Progenitor cell of endocrine pancreas (in vitro differentiated cells): ENCODE results near the gene GPR150. TPM values are rescaled to one million over a fixed set of nuclear protein-coding genes. Genes with fewer than 3 reads are reported as not detected.
"Not testable (repeated sequence)": the region's sequence is repeated elsewhere in the genome, so short reads cannot be mapped to it uniquely, and the experiment has no call there.

Experiments
- DNase-seq: peaks from one replicate; pipeline ENCODE4 v3.0.0; 2021; ENCODE audit warnings: low spot score; ENCODE audit not compliant: unreplicated experiment
- H3K27ac Mint-ChIP-seq: 2 replicates; pipeline ENCODE4 v1.8.0; 2021; ENCODE audit warnings: mild to moderate bottlenecking, moderate library complexity, mixed read lengths
- H3K27me3 Mint-ChIP-seq: 2 replicates; pipeline ENCODE4 v1.8.0; 2021; ENCODE audit warnings: mixed read lengths
- H3K36me3 Mint-ChIP-seq: 2 replicates; pipeline ENCODE4 v1.8.0; 2022; ENCODE audit warnings: mixed read lengths; ENCODE audit not compliant: insufficient read depth
- H3K4me1 Mint-ChIP-seq: 2 replicates; pipeline ENCODE4 v1.8.0; 2021; ENCODE audit warnings: low read depth, mixed read lengths
- H3K4me3 Mint-ChIP-seq: 2 replicates; pipeline ENCODE4 v1.8.0; 2021; ENCODE audit warnings: low read depth, mild to moderate bottlenecking, moderate library complexity, mixed read lengths
- H3K9me3 Mint-ChIP-seq: 2 replicates; pipeline ENCODE4 v1.8.0; 2021; ENCODE audit warnings: low read depth, mixed read lengths
- total RNA-seq: library from RNA; stranded (reverse); gene quantifications from 2 replicates; pipeline ENCODE4 v1.2.1, GENCODE V29; 2021
- TF ChIP-seq, protein P1 (sequence below): fragments of 200-600 bp; sonication (generic); IDR thresholded peaks from one replicate; pipeline ENCODE4 v1.5.0; 2021; ENCODE audit warnings: antibody characterized with exemption, mild to moderate bottlenecking; ENCODE audit not compliant: unreplicated experiment

GPR150 gene
- total RNA-seq, 1 donor from 2014 or later, result not detected

DNA sequence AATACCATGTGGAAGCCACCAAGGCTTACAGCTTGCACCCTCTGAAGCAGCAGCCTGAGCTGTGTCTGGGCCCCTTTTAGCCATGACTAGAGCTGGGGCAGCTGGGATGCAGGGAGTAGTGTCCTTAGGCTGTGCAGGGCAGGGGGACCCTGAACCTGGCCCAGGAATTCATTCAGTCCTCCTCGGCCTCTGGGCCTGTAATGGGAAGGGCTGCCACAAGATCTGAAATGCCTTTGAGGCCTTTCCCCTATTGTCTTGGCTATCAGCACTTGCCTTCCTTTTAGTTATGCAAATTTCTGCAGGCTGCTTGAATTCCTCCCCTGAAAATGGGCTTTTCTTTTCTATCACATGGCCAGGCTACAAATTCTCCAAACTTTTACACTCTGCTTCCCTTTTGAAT is 9.0 kb downstream of the GPR150 start:
- H3K36me3 Mint-ChIP-seq, result no peaks in the 10 kb centered on the region
- TF ChIP-seq, protein P1, sequence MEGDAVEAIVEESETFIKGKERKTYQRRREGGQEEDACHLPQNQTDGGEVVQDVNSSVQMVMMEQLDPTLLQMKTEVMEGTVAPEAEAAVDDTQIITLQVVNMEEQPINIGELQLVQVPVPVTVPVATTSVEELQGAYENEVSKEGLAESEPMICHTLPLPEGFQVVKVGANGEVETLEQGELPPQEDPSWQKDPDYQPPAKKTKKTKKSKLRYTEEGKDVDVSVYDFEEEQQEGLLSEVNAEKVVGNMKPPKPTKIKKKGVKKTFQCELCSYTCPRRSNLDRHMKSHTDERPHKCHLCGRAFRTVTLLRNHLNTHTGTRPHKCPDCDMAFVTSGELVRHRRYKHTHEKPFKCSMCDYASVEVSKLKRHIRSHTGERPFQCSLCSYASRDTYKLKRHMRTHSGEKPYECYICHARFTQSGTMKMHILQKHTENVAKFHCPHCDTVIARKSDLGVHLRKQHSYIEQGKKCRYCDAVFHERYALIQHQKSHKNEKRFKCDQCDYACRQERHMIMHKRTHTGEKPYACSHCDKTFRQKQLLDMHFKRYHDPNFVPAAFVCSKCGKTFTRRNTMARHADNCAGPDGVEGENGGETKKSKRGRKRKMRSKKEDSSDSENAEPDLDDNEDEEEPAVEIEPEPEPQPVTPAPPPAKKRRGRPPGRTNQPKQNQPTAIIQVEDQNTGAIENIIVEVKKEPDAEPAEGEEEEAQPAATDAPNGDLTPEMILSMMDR, result no peak
- H3K27me3 Mint-ChIP-seq, result peaks cover 13% of the 10 kb centered on the region
- H3K27ac Mint-ChIP-seq, result no peak overlapping the region
- DNase-seq, result no peak
- no peak overlapping the region for H3K4me3 Mint-ChIP-seq
- no peaks in the 10 kb centered on the region for H3K9me3 Mint-ChIP-seq
- peaks cover 3% of the 10 kb centered on the region for H3K4me1 Mint-ChIP-seq

DNA sequence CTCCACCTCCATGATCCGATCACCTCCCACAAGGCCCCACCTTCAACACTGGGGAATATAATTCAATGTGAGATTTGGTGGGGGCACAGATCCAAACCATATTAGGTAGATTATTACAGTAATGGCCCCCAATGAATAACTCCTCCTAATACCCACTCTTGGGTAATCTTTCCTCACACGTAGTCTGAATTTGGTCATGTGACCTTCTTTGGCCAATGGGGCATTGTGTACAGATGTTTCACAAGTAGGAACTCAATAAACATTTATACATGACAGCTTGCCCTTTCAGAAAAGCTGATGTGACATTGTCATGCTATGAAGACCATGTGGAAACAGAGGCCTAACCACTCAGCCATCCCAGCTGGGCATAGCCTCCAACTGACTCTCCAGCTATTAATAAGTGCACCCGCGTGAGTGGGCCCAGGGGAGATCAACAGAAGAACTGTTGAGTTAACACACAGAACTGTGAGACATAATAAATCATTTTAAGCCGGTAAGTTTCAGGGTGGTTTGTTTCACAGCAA is 10.6 kb downstream of the GPR150 start:
- TF ChIP-seq, protein P1, result no peak
- no peaks in the 10 kb centered on the region for H3K9me3 Mint-ChIP-seq
- H3K27me3 Mint-ChIP-seq, result peaks cover under 1% of the 10 kb centered on the region
- no peak for DNase-seq
- no peak overlapping the region for H3K27ac Mint-ChIP-seq
- H3K4me1 Mint-ChIP-seq, result peaks cover 3% of the 10 kb centered on the region
- no peak overlapping the region for H3K4me3 Mint-ChIP-seq
- H3K36me3 Mint-ChIP-seq, result no peaks in the 10 kb centered on the region

DNA sequence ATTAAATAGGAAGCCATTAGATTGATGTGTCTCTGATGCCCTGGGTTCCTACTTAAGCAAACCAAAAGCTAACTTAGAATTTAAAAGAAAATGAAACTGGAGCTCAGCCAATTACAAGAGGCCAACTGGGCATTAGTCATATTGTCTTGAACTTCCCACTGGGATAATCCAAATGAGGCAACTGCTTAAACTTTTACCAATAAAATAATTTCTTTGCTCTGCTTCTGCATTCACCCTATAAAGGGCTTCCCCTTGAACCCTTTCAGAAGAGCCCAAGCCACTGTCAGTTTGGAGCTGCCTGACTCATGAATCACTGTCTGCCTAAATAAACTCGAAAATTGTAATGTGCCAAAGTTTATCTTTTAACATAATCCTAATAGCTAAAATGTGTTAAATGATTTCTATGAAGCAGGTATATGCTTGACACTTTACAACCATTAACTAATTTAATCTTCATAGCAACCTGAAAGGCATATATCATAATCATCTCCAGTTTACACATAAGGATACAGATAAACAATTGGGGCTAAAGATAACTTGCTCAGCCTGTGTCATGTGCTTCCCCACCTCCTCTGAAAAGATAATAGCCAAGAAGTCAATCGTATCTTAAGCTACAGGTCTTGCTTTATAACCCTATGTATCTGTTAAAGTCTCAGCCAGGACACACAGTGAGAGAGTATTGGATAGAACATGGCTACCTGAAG is 11.5 kb downstream of the GPR150 start:
- no peak for DNase-seq
- no peaks in the 10 kb centered on the region for H3K9me3 Mint-ChIP-seq
- H3K4me3 Mint-ChIP-seq, result no peak overlapping the region
- TF ChIP-seq, protein P1, result no peak
- H3K27ac Mint-ChIP-seq, result no peak overlapping the region
- no peaks in the 10 kb centered on the region for H3K36me3 Mint-ChIP-seq
- peaks cover 3% of the 10 kb centered on the region for H3K4me1 Mint-ChIP-seq
- no peaks in the 10 kb centered on the region for H3K27me3 Mint-ChIP-seq

DNA sequence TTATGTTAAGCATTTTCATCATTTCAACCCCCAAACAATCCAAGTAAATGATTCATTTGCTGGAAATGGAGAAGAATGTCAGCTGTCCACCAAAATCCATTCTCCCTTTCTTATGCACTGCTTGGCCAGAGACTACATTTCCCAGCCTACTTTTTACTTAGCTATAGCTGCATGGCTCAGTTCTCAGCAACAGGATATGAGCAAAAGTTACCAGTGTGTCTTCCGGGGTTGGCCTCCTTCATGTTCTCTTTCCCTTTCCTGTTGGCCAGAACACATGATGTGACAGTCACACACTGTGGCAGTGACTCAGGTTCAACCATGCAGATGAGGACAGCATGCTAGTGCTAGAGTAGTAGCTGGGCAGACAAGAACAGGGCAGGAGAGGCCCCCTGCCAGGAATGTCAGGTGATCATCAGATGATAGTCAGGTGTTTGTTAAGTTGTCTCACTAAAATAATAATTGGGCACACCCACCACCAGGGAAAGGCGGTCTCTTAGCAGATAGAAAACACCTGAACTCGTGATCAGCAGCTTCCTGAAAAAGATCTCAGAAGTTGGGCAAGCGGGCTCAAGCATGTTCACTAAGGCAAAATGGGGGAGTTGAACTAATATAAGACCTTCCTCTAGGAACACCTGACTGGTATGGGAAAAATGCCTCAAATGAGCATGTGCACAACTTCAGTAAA is 12.2 kb downstream of the GPR150 start:
- no peak for DNase-seq
- Mint-ChIP-seq H3K27ac (no peak overlapping the region), H3K36me3 (no peaks in the 10 kb centered on the region), H3K9me3 (no peaks in the 10 kb centered on the region), H3K27me3 (no peaks in the 10 kb centered on the region), H3K4me3 (no peak overlapping the region), H3K4me1 (peaks cover 3% of the 10 kb centered on the region)
- TF ChIP-seq, protein P1, result no peak

DNA sequence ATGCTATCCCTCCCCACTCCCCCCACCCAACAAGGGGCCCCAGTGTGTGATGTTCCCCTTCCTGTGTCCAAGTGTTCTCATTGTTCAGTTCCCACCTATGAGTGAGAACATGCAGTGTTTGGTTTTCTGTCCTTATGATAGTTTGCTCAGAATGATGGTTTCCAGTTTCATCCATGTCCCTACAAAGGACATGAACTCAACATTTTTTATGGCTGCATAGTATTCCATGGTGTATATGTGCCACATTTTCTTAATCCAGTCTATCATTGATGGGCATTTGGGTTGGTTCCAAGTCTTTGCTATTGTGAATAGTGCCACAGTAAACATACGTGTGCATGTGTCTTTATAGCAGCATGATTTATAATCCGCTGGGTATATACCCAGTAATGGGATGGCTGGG is 13.1 kb downstream of the GPR150 start:
- not testable (repeated sequence) for H3K36me3 Mint-ChIP-seq, H3K4me3 Mint-ChIP-seq, H3K9me3 Mint-ChIP-seq, DNase-seq, H3K27me3 Mint-ChIP-seq, H3K4me1 Mint-ChIP-seq, H3K27ac Mint-ChIP-seq
